SHP77 treated with DMSO at 0.1 percent for 48 hours (cell line): ENCODE measurements around the gene JUND.
A peak's percentile ranks its signal among the peaks of the same experiment; 100 is the strongest.

Source experiments
- DNase-seq: peaks from one replicate; lab custom pipeline; 2025; lab: John Stamatoyannopoulos, UW

Gene JUND

DNA sequence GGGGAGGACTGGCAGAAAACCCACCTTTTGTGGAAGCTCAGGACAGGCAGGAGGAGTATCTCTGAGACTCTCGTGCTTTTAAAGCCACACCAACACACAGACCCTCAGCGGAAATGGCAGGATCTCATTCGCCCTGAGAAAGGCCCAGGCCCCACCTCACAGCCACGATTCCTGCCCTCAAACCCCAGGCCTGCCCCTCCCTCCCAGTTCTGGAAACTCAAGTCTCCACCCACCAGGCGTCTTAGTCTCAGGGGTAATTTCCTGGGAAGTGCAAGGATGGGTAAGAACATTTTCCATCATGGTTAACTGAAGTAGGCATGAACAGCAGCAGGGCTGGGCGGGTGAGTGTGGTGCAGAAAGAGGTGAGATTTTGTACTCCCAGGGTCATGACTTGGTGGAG lies 47.2 kb downstream of the JUND start:
- no peak for DNase-seq

DNA sequence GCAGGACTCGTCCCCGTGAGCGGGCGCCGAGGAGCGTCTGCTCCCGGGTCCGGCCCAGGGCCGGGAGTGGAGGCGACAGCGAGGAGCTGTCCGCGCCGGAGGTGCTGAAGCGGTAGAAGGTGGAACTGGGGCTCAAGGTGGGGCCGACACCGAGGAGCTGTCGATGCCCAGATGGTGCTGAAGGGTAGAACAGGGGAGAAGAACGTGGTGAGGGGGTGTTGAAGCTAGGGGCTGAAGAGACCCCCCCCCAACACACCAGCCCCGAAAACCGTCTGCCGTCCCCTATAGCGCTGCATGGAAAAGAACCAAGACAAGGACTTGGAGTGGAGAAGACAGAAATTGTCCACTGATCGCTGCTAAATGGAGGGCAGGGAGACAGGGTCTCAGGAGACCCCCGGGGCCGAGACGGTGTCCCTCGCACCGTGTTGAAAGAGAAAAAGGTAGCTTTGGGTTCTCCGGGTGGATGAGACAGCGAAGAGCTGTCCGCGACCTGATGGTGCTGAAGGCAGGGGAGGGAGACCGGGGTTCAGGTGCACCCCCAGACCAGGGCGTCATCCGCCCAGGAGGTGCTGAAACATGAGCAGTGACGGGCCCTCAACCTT lies 48.1 kb downstream of the JUND start:
- DNase-seq = no peak

DNA sequence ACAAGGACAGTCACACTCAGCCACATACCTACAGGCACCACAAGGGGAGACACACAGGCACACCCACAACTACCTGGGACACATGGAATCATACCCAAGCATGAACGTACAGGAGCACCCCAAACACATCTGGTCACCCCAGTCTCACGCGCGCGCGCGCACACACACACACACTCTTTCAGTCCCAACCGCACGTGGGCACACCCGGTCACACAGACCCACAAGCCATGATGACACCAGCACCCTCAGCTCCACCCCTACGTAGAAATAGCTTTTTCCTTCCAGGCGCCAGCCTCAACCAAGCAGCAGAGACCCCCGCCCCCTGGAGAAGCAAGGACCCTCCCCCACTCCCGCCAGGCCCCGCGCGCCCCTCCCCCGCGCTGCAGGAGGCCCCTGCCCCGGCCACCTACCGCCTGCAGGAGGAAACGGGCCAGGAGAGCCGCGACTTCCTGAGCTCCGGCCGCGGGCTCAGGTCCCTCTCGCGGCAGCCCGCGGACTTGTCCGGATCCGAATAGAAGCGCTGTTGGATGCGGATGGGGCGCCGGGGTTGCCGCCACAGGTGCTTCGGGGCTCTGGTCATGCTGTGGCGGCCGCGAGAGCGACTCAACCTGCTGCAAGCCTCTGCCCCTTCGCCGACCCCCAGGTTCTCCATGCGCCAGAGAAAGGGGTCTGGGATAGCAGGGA lies 48.7 kb downstream of the JUND start:
- DNase-seq = peak; percentile 44

DNA sequence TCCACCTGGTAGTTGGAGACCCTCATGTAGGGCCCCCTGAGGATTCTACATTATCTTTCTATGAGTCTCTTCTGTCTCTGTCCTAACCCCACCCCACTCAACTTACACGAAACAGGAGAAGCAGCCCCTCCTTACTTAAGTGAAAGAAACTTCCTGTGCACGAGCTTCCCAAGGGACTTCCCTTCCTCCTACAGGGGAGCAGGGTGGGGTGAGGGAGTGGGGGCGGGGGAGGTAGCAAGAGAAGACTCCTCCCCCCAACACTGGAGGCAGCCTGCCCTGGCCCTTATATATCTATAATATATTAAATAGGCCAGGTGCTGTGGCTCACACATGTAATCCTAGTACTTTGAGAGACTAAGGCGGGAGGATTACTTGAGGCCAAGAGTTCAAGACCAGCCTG lies 49.6 kb downstream of the JUND start:
- DNase-seq = no peak

DNA sequence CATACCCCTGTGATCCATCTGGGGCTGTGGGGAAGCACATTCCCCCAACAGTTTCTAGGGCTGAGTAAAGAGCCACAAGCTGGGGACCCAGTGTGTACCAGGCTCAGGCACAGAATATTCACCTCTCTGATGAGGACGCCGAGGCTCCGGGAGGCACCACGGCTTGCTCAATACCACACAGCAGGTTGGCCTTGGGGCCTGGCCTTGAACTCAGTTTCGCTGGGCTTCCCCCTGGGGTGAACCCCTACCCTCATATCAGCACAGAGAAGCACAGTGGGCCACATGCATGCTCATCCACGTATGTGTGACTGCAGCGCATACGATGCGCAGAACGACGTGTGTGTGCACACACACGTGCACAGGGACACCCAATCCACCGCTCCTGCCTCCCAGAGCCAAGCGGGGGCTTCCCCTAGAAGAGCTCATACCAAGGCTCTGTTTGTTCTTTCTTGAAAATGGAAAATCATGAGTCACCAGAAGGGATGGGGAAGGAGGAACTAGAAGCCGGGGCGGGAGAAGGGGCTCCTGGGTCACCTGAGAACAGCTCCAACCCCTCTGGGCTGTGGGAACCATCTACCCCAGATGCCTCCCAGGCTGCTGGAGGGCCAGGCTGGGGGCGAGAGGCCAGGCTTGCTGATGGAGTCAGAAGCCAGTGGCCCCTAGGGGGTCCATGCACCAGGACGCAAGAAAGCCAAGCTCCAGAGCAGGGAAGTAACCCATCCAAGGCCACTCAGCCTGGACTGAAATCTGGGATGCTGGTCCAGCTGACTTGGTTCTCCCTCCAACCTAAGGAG lies 50.3 kb downstream of the JUND start:
- no peak for DNase-seq

DNA sequence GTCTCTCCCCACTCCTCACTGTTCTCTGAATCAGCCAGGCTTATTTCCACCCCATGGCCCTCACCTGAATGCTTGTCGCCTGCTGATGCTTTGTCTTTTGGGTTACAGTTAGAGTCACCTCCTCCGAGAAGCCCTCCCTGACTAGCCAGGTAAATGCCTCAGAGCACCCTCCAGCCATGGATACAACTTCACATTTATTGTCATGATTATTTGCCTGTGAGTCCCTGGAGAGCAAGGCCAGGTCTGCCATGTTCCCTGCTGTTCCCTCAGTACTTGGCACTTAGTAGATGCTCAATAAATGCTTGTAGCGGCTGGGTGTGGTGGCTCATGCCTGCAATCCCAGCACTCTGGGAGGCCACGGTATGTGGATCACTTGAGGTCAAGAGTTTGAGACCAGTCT lies 51.5 kb downstream of the JUND start:
- DNase-seq = no peak
